Brain microvascular endothelial cell (primary cell): Measurements from ENCODE around the gene LRP6.

Experiments used
- DNase-seq: peaks from one replicate; pipeline ENCODE4 v3.0.0-alpha.2; 2020
- H3K27ac ChIP-seq: fragments of 250-450 bp; sonication (Bioruptor Pico); 2 replicates; pipeline ENCODE4 v1.5.1; 2020; ENCODE audit warnings: mild to moderate bottlenecking, moderate library complexity
- H3K27me3 ChIP-seq: fragments of 250-450 bp; sonication (Bioruptor Pico); replicated peaks from 2 replicates; pipeline ENCODE4 v1.5.1; 2020; ENCODE audit warnings: mild to moderate bottlenecking
- H3K36me3 ChIP-seq: fragments of 250-450 bp; sonication (Bioruptor Pico); replicated peaks from 2 replicates; pipeline ENCODE4 v1.5.1; 2020; ENCODE audit warnings: mild to moderate bottlenecking
- H3K4me3 ChIP-seq: 2 replicates; pipeline ENCODE4 v1.5.1; 2011; ENCODE audit warnings: low read depth, mild to moderate bottlenecking, control low read depth, low read length, moderate library complexity
- CTCF ChIP-seq: IDR thresholded peaks from 2 replicates; pipeline ENCODE4 v1.5.1; 2011; ENCODE audit warnings: low read depth, mild to moderate bottlenecking, moderate library complexity, low read length, control low read depth, inconsistent platforms; ENCODE audit errors: missing control alignments
- in situ Hi-C: cut with HindIII; loops from 2 replicates; pipeline ENCODE4 v1.10.0; 2017; ENCODE audit warnings: low sequenced_read_pairs, low pct_ligation_motif_present

Gene LRP6

GRCh38 chr12:12181511-12181910, 85.3 kb downstream of the LRP6 start:
- in situ Hi-C loops, result no loop called here
- Histone ChIP-seq H3K4me3 (no peak overlapping the region), H3K36me3 (no peaks in the 10 kb centered on the region), H3K27me3 (no peaks in the 10 kb centered on the region), H3K27ac (no peak overlapping the region)
- TF ChIP-seq CTCF, result no peak
- no peak for DNase-seq

GRCh38 chr12:12180575-12180974, 86.3 kb downstream of the LRP6 start:
- TF ChIP-seq CTCF, result no peak
- DNase-seq, result no peak
- Histone ChIP-seq H3K27me3 (no peaks in the 10 kb centered on the region), H3K27ac (no peak overlapping the region), H3K4me3 (no peak overlapping the region), H3K36me3 (no peaks in the 10 kb centered on the region)
- in situ Hi-C loops, result no loop called here

- in situ Hi-C loops, result no loop called here
- Histone ChIP-seq H3K27ac (no peak overlapping the region), H3K36me3 (no peaks in the 10 kb centered on the region), H3K27me3 (no peaks in the 10 kb centered on the region), H3K4me3 (no peak overlapping the region)
- TF ChIP-seq CTCF, result no peak
- no peak for DNase-seq
Measured at GRCh38 chr12:12180136-12180535, 86.7 kb downstream of the LRP6 start.

GRCh38 chr12:12178559-12178958, 88.3 kb downstream of the LRP6 start:
- Histone ChIP-seq H3K27me3 (no peaks in the 10 kb centered on the region), H3K36me3 (no peaks in the 10 kb centered on the region), H3K27ac (no peak overlapping the region), H3K4me3 (no peak overlapping the region)
- DNase-seq, result no peak
- in situ Hi-C loops, result no loop called here
- no peak for TF ChIP-seq CTCF

- no peaks in the 10 kb centered on the region for H3K27me3 ChIP-seq
- no peak for TF ChIP-seq CTCF
- DNase-seq, result no peak
- no peak overlapping the region for H3K4me3 ChIP-seq
- H3K36me3 ChIP-seq, result no peaks in the 10 kb centered on the region
- in situ Hi-C loops, result no loop called here
- no peak overlapping the region for H3K27ac ChIP-seq
Measured at GRCh38 chr12:12176402-12176801, 90.4 kb downstream of the LRP6 start.

- no peak for TF ChIP-seq CTCF
- Histone ChIP-seq H3K36me3 (no peaks in the 10 kb centered on the region), H3K4me3 (no peak overlapping the region), H3K27ac (no peak overlapping the region), H3K27me3 (no peaks in the 10 kb centered on the region)
- in situ Hi-C loops, result no loop called here
- DNase-seq, result peak; percentile 5
Measured at GRCh38 chr12:12171991-12172511, 94.8 kb downstream of the LRP6 start.
